ENCODE data around the gene ZNF536. TPM values are rescaled to one million over a fixed set of nuclear protein-coding genes. Genes with fewer than 3 reads are reported as not detected.

Gene ZNF536
- total RNA-seq, 1 experiment from 2014 or later: not detected

DNA sequence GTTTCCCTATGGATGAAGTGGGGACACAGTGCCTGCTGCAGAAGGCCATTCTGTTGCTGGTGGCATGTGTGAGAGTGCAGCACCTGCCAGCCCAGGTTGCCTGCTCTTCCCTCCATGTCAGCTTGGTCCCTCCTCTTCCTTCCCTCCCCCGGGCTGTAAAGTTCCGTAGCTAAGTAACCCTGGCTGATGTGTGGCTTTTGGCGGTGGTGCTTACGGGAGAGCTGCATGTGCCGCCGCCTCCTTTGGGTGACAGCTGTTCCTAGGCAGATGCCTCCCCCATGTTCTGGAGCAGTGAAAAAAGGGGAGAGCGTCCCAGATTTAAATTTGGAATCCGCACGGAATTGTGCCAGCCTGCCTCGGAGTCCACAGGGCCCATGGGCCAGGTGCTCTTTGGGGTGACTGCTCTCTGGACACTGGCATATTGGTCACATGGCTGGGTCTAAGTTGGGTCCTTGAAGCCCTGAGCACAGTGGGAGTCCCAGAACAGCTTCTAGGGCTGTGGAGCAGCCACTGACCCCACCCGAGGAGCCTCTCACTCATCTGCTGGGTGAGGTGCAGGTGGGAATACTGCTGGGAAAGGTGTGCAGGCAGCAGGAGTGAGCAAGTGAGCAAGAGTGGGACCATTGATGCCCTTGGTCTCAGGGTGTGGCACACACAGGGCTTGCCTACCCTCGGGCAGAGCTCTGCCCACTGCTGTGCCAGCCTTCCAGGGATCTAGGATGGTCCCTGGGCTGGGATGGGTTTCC, 33.1 kb upstream of the ZNF536 start:
- no peak overlapping the region for H3K27ac Mint-ChIP-seq
- no CpG with 5 or more reads among the region's 12 CpGs for WGBS (ENCODE audit: extremely low coverage, insufficient read length, low lambda C conversion rate)
- peaks cover 4% of the 10 kb centered on the region; the same call in 1 of the 2 replicates for H3K27me3 Mint-ChIP-seq (ENCODE audit: low read depth)
- H2BK12ac ChIP-seq (ENCODE audit: insufficient read length, low read depth, low read length): no peak overlapping the region
- no peak overlapping the region for H4K5ac ChIP-seq (ENCODE audit: insufficient read length, low read depth, low read length)
- H3K9me3 Mint-ChIP-seq: no peaks in the 10 kb centered on the region
- DNase-seq: no peak
- H3K4me3 Mint-ChIP-seq: no peak overlapping the region
- no peaks in the 10 kb centered on the region for H3K79me2 ChIP-seq (ENCODE audit: insufficient read depth, low read length)
- H3K27me3 ChIP-seq (ENCODE audit: insufficient read depth, low read length): no peaks in the 10 kb centered on the region
- no peak overlapping the region for H3K4ac ChIP-seq (ENCODE audit: low read depth, low read length)
- no peaks in the 10 kb centered on the region for H3K36me3 Mint-ChIP-seq (ENCODE audit: insufficient read depth in 1 of 3, low read depth in 3 of 3)
- no peak overlapping the region for H3K4me2 ChIP-seq (ENCODE audit: insufficient read depth, insufficient read length, low read length)
- H3K23ac ChIP-seq (ENCODE audit: insufficient read length, low read depth, low read length): no peak overlapping the region
- H3K56ac ChIP-seq (ENCODE audit: insufficient read length, low read depth, low read length): no peak overlapping the region
- no peaks in the 10 kb centered on the region for H3K23me2 ChIP-seq (ENCODE audit: insufficient read length, low read depth, low read length, poor library complexity, severe bottlenecking)
- H3K9ac ChIP-seq (ENCODE audit: extremely low read depth, insufficient read length, low read length): no peak overlapping the region
- H3K9me3 ChIP-seq (ENCODE audit: control insufficient read depth, low read depth, low read length): no peaks in the 10 kb centered on the region
- no peak overlapping the region for H2AFZ ChIP-seq (ENCODE audit: low read length)
- no peak overlapping the region for H2BK5ac ChIP-seq (ENCODE audit: insufficient read length, low read length)
- no peak overlapping the region for H2BK120ac ChIP-seq (ENCODE audit: low read depth, low read length, poor library complexity, severe bottlenecking)
- H3K4me1 Mint-ChIP-seq: no peaks in the 10 kb centered on the region
- H2BK15ac ChIP-seq (ENCODE audit: low read depth, low read length): no peak overlapping the region
- H4K8ac ChIP-seq (replicated peaks; ENCODE audit: insufficient read length, low read depth, low read length): no peak overlapping the region
- no peak overlapping the region for H3T11ph ChIP-seq (ENCODE audit: low read length)
- H3K79me1 ChIP-seq (ENCODE audit: insufficient read depth, low read depth, low read length, poor library complexity, severe bottlenecking): no peaks in the 10 kb centered on the region
- no peaks in the 10 kb centered on the region for H4K20me1 ChIP-seq (ENCODE audit: control insufficient read depth, insufficient read depth, insufficient read length)
- no peak overlapping the region for H3K14ac ChIP-seq (ENCODE audit: insufficient read depth, low read length)
- TF ChIP-seq, protein P1, sequence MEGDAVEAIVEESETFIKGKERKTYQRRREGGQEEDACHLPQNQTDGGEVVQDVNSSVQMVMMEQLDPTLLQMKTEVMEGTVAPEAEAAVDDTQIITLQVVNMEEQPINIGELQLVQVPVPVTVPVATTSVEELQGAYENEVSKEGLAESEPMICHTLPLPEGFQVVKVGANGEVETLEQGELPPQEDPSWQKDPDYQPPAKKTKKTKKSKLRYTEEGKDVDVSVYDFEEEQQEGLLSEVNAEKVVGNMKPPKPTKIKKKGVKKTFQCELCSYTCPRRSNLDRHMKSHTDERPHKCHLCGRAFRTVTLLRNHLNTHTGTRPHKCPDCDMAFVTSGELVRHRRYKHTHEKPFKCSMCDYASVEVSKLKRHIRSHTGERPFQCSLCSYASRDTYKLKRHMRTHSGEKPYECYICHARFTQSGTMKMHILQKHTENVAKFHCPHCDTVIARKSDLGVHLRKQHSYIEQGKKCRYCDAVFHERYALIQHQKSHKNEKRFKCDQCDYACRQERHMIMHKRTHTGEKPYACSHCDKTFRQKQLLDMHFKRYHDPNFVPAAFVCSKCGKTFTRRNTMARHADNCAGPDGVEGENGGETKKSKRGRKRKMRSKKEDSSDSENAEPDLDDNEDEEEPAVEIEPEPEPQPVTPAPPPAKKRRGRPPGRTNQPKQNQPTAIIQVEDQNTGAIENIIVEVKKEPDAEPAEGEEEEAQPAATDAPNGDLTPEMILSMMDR (conservative IDR thresholded peaks at IDR 0.05): no peak
- H2BK20ac ChIP-seq (ENCODE audit: low read depth, low read length, poor library complexity, severe bottlenecking): no peak overlapping the region
- H3K27ac ChIP-seq (ENCODE audit: insufficient read length, low read depth, low read length): no peak overlapping the region
- H3K18ac ChIP-seq (ENCODE audit: insufficient read length, low read depth, low read length): no peak overlapping the region
- H3K4me1 ChIP-seq (ENCODE audit: insufficient read depth, low read length): no peaks in the 10 kb centered on the region
- no peak overlapping the region for H4K91ac ChIP-seq (ENCODE audit: insufficient read length, low read depth, low read length)
- H2AK5ac ChIP-seq (ENCODE audit: insufficient read length, low read length): no peak overlapping the region

All from H9 (cell line).